IMR-90 (cell line): Measurements from ENCODE around the gene RNF180. TPM values are rescaled to one million over a fixed set of nuclear protein-coding genes. Genes with fewer than 3 reads are reported as not detected.

ENCODE experiments used
- ATAC-seq: fragments of 200-7000 bp; cut with Tn5 transposase; 2 replicates; pipeline ENCODE4 v1.9.1; 2020; ENCODE audit warnings: low read depth, mild to moderate bottlenecking, moderate library complexity
- BruUV-seq: library from RNA; stranded (reverse); fragments of 400-500 nt; replicated peaks from 2 replicates; lab custom pipeline; 2021; lab: Mats Ljungman, UMichigan
- CTCF ChIA-PET: fragments of 300-600 bp; formaldehyde crosslinking; extraction: SDS; loops from one replicate; lab custom pipeline; 2021; ENCODE audit warnings: antibody characterized with exemption; lab: Yijun Ruan, JAX
- POLR2A ChIA-PET: fragments of 300-600 bp; sonication (Branson Sonifier 250); formaldehyde crosslinking; loops from one replicate; lab custom pipeline; 2022; ENCODE audit warnings: antibody characterized with exemption; ENCODE audit not compliant: unreplicated experiment; lab: Charles Lee
- DNase-seq: peaks from one replicate; pipeline ENCODE4 v3.0.0; 2013
- H2AFZ ChIP-seq: replicated peaks from 2 replicates; pipeline ENCODE3; 2013; ENCODE audit warnings: low read length, mild to moderate bottlenecking; ENCODE audit not compliant: poor library complexity
- H2AK5ac ChIP-seq: 2 replicates; pipeline ENCODE4 v1.6.1; 2013; ENCODE audit warnings: low read depth, low read length, inconsistent platforms
- H2AK9ac ChIP-seq: replicated peaks from 2 replicates; pipeline ENCODE3; 2013; ENCODE audit warnings: mild to moderate bottlenecking, low read depth, low read length, moderate library complexity; ENCODE audit not compliant: poor library complexity
- H2BK120ac ChIP-seq: 2 replicates; pipeline ENCODE4 v1.6.1; 2013; ENCODE audit warnings: low read depth, low read length, inconsistent platforms
- H2BK15ac ChIP-seq: 3 replicates; pipeline ENCODE4 v1.6.1; 2013; ENCODE audit warnings: low read depth, low read length, inconsistent platforms
- H2BK20ac ChIP-seq: 2 replicates; pipeline ENCODE4 v1.6.1; 2013; ENCODE audit warnings: low read depth, mild to moderate bottlenecking, inconsistent platforms, low read length, moderate library complexity
- H2BK5ac ChIP-seq: 2 replicates; pipeline ENCODE4 v1.6.1; 2013; ENCODE audit warnings: mild to moderate bottlenecking, low read depth, low read length, inconsistent platforms; ENCODE audit not compliant: poor library complexity, severe bottlenecking
- H3K14ac ChIP-seq: replicated peaks from 2 replicates; pipeline ENCODE4 v1.6.1; 2013; ENCODE audit warnings: low read depth, low read length, inconsistent platforms
- H3K18ac ChIP-seq: 2 replicates; pipeline ENCODE4 v1.6.1; 2013; ENCODE audit warnings: low read depth, low read length, control low read depth
- H3K23ac ChIP-seq: 2 replicates; pipeline ENCODE4 v1.6.1; 2013; ENCODE audit warnings: low read depth, low read length, inconsistent platforms
- H3K27ac ChIP-seq: 2 replicates; pipeline ENCODE4 v1.5.1; 2013; ENCODE audit warnings: mild to moderate bottlenecking, control low read depth, low read length; ENCODE audit not compliant: insufficient read depth
- H3K27me3 ChIP-seq: 2 replicates; pipeline ENCODE4 v1.6.1; 2013; ENCODE audit warnings: low read length; ENCODE audit not compliant: control insufficient read depth, insufficient read depth
- H3K36me3 ChIP-seq: 2 replicates; pipeline ENCODE4 v1.6.1; 2013; ENCODE audit warnings: low read length, mixed read lengths; ENCODE audit not compliant: control insufficient read depth, insufficient read depth
- H3K4ac ChIP-seq: 2 replicates; pipeline ENCODE4 v1.6.1; 2013; ENCODE audit warnings: low read depth, low read length, inconsistent platforms
- H3K4me1 ChIP-seq: 2 replicates; pipeline ENCODE4 v1.6.1; 2013; ENCODE audit warnings: low read length, mixed read lengths; ENCODE audit not compliant: control insufficient read depth, insufficient read depth
- H3K4me2 ChIP-seq: 2 replicates; pipeline ENCODE4 v1.6.1; 2013; ENCODE audit warnings: low read depth, mild to moderate bottlenecking, control low read depth, low read length, moderate library complexity
- H3K4me3 ChIP-seq: 2 replicates; pipeline ENCODE4 v1.5.1; 2013; ENCODE audit warnings: low read depth, mild to moderate bottlenecking, control low read depth, low read length, moderate library complexity; ENCODE audit not compliant: insufficient read depth
- H3K56ac ChIP-seq: 2 replicates; pipeline ENCODE4 v1.6.1; 2013; ENCODE audit warnings: low read length, inconsistent platforms; ENCODE audit not compliant: insufficient read depth; ENCODE audit errors: extremely low read depth
- H3K79me1 ChIP-seq, 2 experiments: 2 replicates each; pipeline ENCODE4 v1.6.1; 2013; ENCODE audit warnings: low read length in 2 of 2, inconsistent platforms in 1 of 2, low read depth in 1 of 2
- H3K9ac ChIP-seq: 2 replicates; pipeline ENCODE4 v1.6.1; 2013; ENCODE audit warnings: low read depth, low read length, control low read depth
- H3K9me1 ChIP-seq: 2 replicates; pipeline ENCODE4 v1.6.1; 2013; ENCODE audit warnings: low read length, inconsistent platforms; ENCODE audit not compliant: insufficient read depth
- H3K9me3 ChIP-seq: 2 replicates; pipeline ENCODE4 v1.6.1; 2013; ENCODE audit warnings: low read length; ENCODE audit not compliant: control insufficient read depth, insufficient read depth
- H4K20me1 ChIP-seq: 2 replicates; pipeline ENCODE4 v1.6.1; 2013; ENCODE audit warnings: low read length, inconsistent platforms; ENCODE audit not compliant: insufficient read depth
- H4K5ac ChIP-seq: 2 replicates; pipeline ENCODE4 v1.6.1; 2013; ENCODE audit warnings: mild to moderate bottlenecking, low read depth, low read length, control low read depth
- H4K8ac ChIP-seq, 2 experiments: 2 replicates each; pipeline ENCODE4 v1.6.1; 2013; ENCODE audit warnings: low read depth in 2 of 2, low read length in 2 of 2, control low read depth in 1 of 2, inconsistent platforms in 1 of 2
- H4K91ac ChIP-seq: 2 replicates; pipeline ENCODE4 v1.6.1; 2013; ENCODE audit warnings: low read depth, low read length, inconsistent platforms; ENCODE audit not compliant: insufficient read depth
- CEBPB ChIP-seq: IDR thresholded peaks from 2 replicates; pipeline ENCODE4 v1.6.1; 2012; ENCODE audit warnings: low read depth, low read length, improper control_type of control experiment
- NFE2L2 ChIP-seq: fragments of 150-350 bp; IDR thresholded peaks from 2 replicates; pipeline ENCODE4 v1.6.1; 2016; ENCODE audit warnings: low read depth, mild to moderate bottlenecking, low read length
- POLR2A ChIP-seq: IDR thresholded peaks from 2 replicates; pipeline ENCODE4 v1.6.1; 2012; ENCODE audit warnings: mild to moderate bottlenecking, low read depth, low read length
- SMC3 ChIP-seq: fragments of 150-350 bp; IDR thresholded peaks from 2 replicates; pipeline ENCODE4 v1.6.1; 2016; ENCODE audit warnings: low read depth, mild to moderate bottlenecking, antibody characterized with exemption, low read length, moderate library complexity
- WGBS, 2 experiments: methylation state at CpG; one replicate each; pipeline versions ENCODE4 v1.1.5 to v1.1.7; 2013; ENCODE audit warnings: missing lambda C conversion rate in 2 of 2; ENCODE audit not compliant: insufficient read length in 1 of 2; ENCODE audit errors: extremely low coverage in 2 of 2; 5-methylcytosine and 5-hydroxymethylcytosine counted together
- dilution Hi-C: fragments of 300-500 bp; cut with HindIII; formaldehyde crosslinking; loops from one replicate; pipeline ENCODE4 v1.14.3; 2018; ENCODE audit warnings: low sequenced_read_pairs; ENCODE audit not compliant: unreplicated experiment
- in situ Hi-C: fragments of 300-500 bp; cut with MboI; formaldehyde crosslinking; loops from 3 replicates; pipeline ENCODE4 v1.14.3; 2019; ENCODE audit warnings: low sequenced_read_pairs, inconsistent platforms, mixed read lengths
- intact Hi-C: fragments of 100-400 bp; cut with micrococcal nuclease; formaldehyde crosslinking; loops from 2 replicates; pipeline ENCODE4 v1.10.0; 2022
- polyA plus RNA-seq, 3 experiments: library from polyadenylated mRNA; depleted of rRNA; stranded (reverse); fragments of >200 nt; gene quantifications; 2 replicates each; pipeline ENCODE4 v1.2.3, GENCODE V29; 2012; ENCODE audit warnings: low replicate concordance in 1 of 3
- total RNA-seq: library from RNA; depleted of rRNA; stranded (reverse); fragments of >200 nt; gene quantifications from 2 replicates; pipeline ENCODE4 v1.2.3, GENCODE V29; 2012

RNF180 gene
- total and polyA plus RNA-seq, 2 of the 4 experiments (the other 2 are of a cell fraction): 0.02 to 0.36 TPM

GRCh38 chr5:64201996-64202395, 36.4 kb downstream of the RNF180 start:
- dilution Hi-C loops: no loop called here
- Histone ChIP-seq H3K4me1 (no peaks in the 10 kb centered on the region), H2BK5ac (no peak overlapping the region), H4K91ac (no peak overlapping the region), H2AK5ac (no peak overlapping the region), H2BK20ac (no peak overlapping the region), H3K18ac (no peak overlapping the region), H4K8ac (no peak overlapping the region), H4K20me1 (no peaks in the 10 kb centered on the region), H3K79me1 (no peaks in the 10 kb centered on the region), H3K9ac (no peak overlapping the region), H3K14ac (no peak overlapping the region), H4K5ac (no peak overlapping the region), H3K23ac (no peak overlapping the region), H3K9me1 (no peaks in the 10 kb centered on the region), H2BK15ac (no peak overlapping the region), H3K4me2 (no peak overlapping the region), H3K56ac (no peak overlapping the region), H2AK9ac (no peak overlapping the region), H2BK120ac (no peak overlapping the region), H3K4ac (no peak overlapping the region), H3K27me3 (no peaks in the 10 kb centered on the region), H3K36me3 (no peaks in the 10 kb centered on the region), H3K27ac (no peak overlapping the region), H2AFZ (no peak overlapping the region), H3K4me3 (no peak overlapping the region), H3K9me3 (no peaks in the 10 kb centered on the region)
- ChIA-PET CTCF (no interaction called here), POLR2A (no interaction called here)
- in situ Hi-C loops: no loop called here
- BruUV-seq: no TSS peak
- TF ChIP-seq POLR2A (no peak), SMC3 (no peak), NFE2L2 (no peak), CEBPB (no peak)
- intact Hi-C loops: loop anchor here (10.0 kb wide), 1 partner anchor 1757 kb away; no protein-coding TSS in a partner anchor
- ATAC-seq: no peak
- no CpG with 5 or more reads among the region's 1 CpG for WGBS, 2 experiments
- DNase-seq: no peak
